GM23338 (cell line): ENCODE results near the gene TMEM123. TPM values are rescaled to one million over a fixed set of nuclear protein-coding genes. Genes with fewer than 3 reads are reported as not detected.

ENCODE experiments used
- ATAC-seq: fragments of 200-7000 bp; cut with Tn5 transposase; 3 replicates; pipeline ENCODE4 v1.9.1; 2020
- DNase-seq: peaks from one replicate; pipeline ENCODE4 v3.0.0-alpha.2; 2015; ENCODE audit warnings: low spot score
- H2AFZ ChIP-seq: fragments of 200-600 bp; sonication (generic); 2 replicates; pipeline ENCODE4 v1.8.0; 2016; ENCODE audit warnings: antibody characterized with exemption, mild to moderate bottlenecking, moderate library complexity
- H3F3A ChIP-seq: fragments of 200-600 bp; sonication (generic); replicated peaks from 2 replicates; pipeline ENCODE4 v1.8.0; 2017; ENCODE audit warnings: antibody characterized with exemption, mixed run types, low read depth
- H3K27ac ChIP-seq: fragments of 200-600 bp; sonication (generic); 2 replicates; pipeline ENCODE4 v1.6.1; 2016; ENCODE audit warnings: low read depth
- H3K27me3 ChIP-seq: fragments of 200-600 bp; sonication (generic); 2 replicates; pipeline ENCODE4 v1.8.0; 2016; ENCODE audit warnings: mild to moderate bottlenecking, mixed run types, moderate library complexity; ENCODE audit not compliant: insufficient read depth
- H3K36me3 ChIP-seq: fragments of 200-600 bp; sonication (generic); 2 replicates; pipeline ENCODE4 v1.8.0; 2016; ENCODE audit warnings: mild to moderate bottlenecking; ENCODE audit not compliant: insufficient read depth
- H3K4me1 ChIP-seq: fragments of 200-600 bp; sonication (generic); 2 replicates; pipeline ENCODE4 v1.8.0; 2016; ENCODE audit warnings: mild to moderate bottlenecking, moderate library complexity; ENCODE audit not compliant: insufficient read depth
- H3K4me2 ChIP-seq: fragments of 200-600 bp; sonication (generic); 2 replicates; pipeline ENCODE4 v1.7.1; 2017; ENCODE audit warnings: mixed run types
- H3K4me3 ChIP-seq: fragments of 200-600 bp; sonication (generic); 2 replicates; pipeline ENCODE4 v1.6.1; 2016; ENCODE audit warnings: mixed run types
- H3K79me2 ChIP-seq: fragments of 200-600 bp; sonication (generic); replicated peaks from 2 replicates; pipeline ENCODE4 v1.8.0; 2017; ENCODE audit warnings: mild to moderate bottlenecking; ENCODE audit not compliant: insufficient read depth
- H3K9me2 ChIP-seq: fragments of 200-600 bp; sonication (generic); 2 replicates; pipeline ENCODE4 v1.8.0; 2017; ENCODE audit not compliant: insufficient read depth
- H4K20me1 ChIP-seq: fragments of 200-600 bp; sonication (generic); replicated peaks from 2 replicates; pipeline ENCODE4 v1.8.0; 2017; ENCODE audit warnings: mild to moderate bottlenecking; ENCODE audit not compliant: insufficient read depth
- H3K27ac Mint-ChIP-seq: 2 replicates; pipeline ENCODE4 v1.8.0; 2020; ENCODE audit warnings: inconsistent platforms, mild to moderate bottlenecking, moderate library complexity, mixed read lengths
- H3K27me3 Mint-ChIP-seq: 3 replicates; pipeline ENCODE4 v1.8.0; 2022; ENCODE audit warnings: low read depth, mild to moderate bottlenecking, moderate library complexity, mixed read lengths, inconsistent platforms; ENCODE audit not compliant: insufficient read depth, poor library complexity
- H3K36me3 Mint-ChIP-seq: 3 replicates; pipeline ENCODE4 v1.8.0; 2021; ENCODE audit warnings: low read depth, mild to moderate bottlenecking, inconsistent platforms, moderate library complexity, mixed read lengths
- H3K4me1 Mint-ChIP-seq: 3 replicates; pipeline ENCODE4 v1.8.0; 2020; ENCODE audit warnings: mild to moderate bottlenecking, inconsistent platforms, mixed read lengths
- H3K4me3 Mint-ChIP-seq: 3 replicates; pipeline ENCODE4 v1.8.0; 2021; ENCODE audit warnings: moderate library complexity, mild to moderate bottlenecking, inconsistent platforms, mixed read lengths
- H3K9me3 Mint-ChIP-seq: 3 replicates; pipeline ENCODE4 v1.8.0; 2020; ENCODE audit warnings: moderate library complexity, mild to moderate bottlenecking, inconsistent platforms, mixed read lengths
- CREB1 ChIP-seq: fragments of 250-450 bp; sonication (Bioruptor Pico); IDR thresholded peaks from 2 replicates; pipeline ENCODE4 v1.5.0; 2020; ENCODE audit warnings: low read depth, mild to moderate bottlenecking, moderate library complexity
- EZH2phosphoT487 ChIP-seq: fragments of 200-600 bp; sonication (generic); IDR thresholded peaks from one replicate; pipeline ENCODE4 v1.8.1; 2018; ENCODE audit warnings: antibody characterized with exemption; ENCODE audit not compliant: unreplicated experiment
- JUNB ChIP-seq: IDR thresholded peaks from one replicate; pipeline ENCODE4 v1.6.1; 2016; ENCODE audit warnings: antibody characterized with exemption; ENCODE audit not compliant: unreplicated experiment
- REST ChIP-seq: IDR thresholded peaks from one replicate; pipeline ENCODE4 v1.6.1; 2018; ENCODE audit warnings: antibody characterized with exemption; ENCODE audit not compliant: unreplicated experiment
- STAT1 ChIP-seq: IDR thresholded peaks from one replicate; pipeline ENCODE4 v1.6.1; 2016; ENCODE audit warnings: antibody characterized with exemption; ENCODE audit not compliant: unreplicated experiment
- ZNF462 ChIP-seq: fragments of 250-450 bp; sonication (Bioruptor Pico); IDR thresholded peaks from 2 replicates; pipeline ENCODE4 v1.5.0; 2020; ENCODE audit warnings: mild to moderate bottlenecking, moderate library complexity
- polyA plus RNA-seq: library from polyadenylated mRNA; unstranded; fragments of >200 nt; fragmentation: Nextera tagmentation; extraction: Ambion mirVana; gene quantifications from 2 replicates; pipeline ENCODE4 v1.2.1, GENCODE V29; 2016
- total RNA-seq: library from RNA; depleted of rRNA; stranded (reverse); fragments of >200 nt; shearing (Covaris generic); gene quantifications from 2 replicates; pipeline ENCODE4 v1.2.3, GENCODE V29; 2014

Gene TMEM123
- total and polyA plus RNA-seq, 2 experiments from 2014 or later, result 44.1 to 61.0 TPM

- Mint-ChIP-seq H3K9me3 (peaks cover 40% of the 10 kb centered on the region), H3K27ac (no peak overlapping the region), H3K4me3 (no peak overlapping the region), H3K4me1 (peaks cover 23% of the 10 kb centered on the region), H3K27me3 (peaks cover 7% of the 10 kb centered on the region), H3K36me3 (peaks cover 66% of the 10 kb centered on the region)
- H3K36me3 ChIP-seq, result peaks cover 12% of the 10 kb centered on the region
- peaks cover 16% of the 10 kb centered on the region for H3K79me2 ChIP-seq
- no peak overlapping the region for H2AFZ ChIP-seq
- H3K4me3 ChIP-seq, result no peak overlapping the region
- 0 out of 2 replicates have a peak, but pooled peaks cover 2% of the 10 kb centered on the region for H4K20me1 ChIP-seq
- H3K27me3 ChIP-seq, result no peaks in the 10 kb centered on the region
- H3K4me2 ChIP-seq, result no peak overlapping the region
- H3F3A ChIP-seq, result no peaks in the 10 kb centered on the region
- ATAC-seq (no peak), DNase-seq (no peak)
- H3K27ac ChIP-seq, result no peak overlapping the region
- peaks cover 12% of the 10 kb centered on the region; the same call in 1 of the 2 replicates for H3K4me1 ChIP-seq
- H3K9me2 ChIP-seq, result no peaks in the 10 kb centered on the region
- TF ChIP-seq REST (no peak), CREB1 (no peak), STAT1 (no peak), EZH2phosphoT487 (no peak)
Observed at GRCh38 chr11:102431404-102431803, 21.2 kb downstream of the TMEM123 start.

GRCh38 chr11:102430158-102430836 lies 22.3 kb downstream of the TMEM123 start:
- H3K36me3 ChIP-seq, result peaks cover 12% of the 10 kb centered on the region; the same call in 1 of the 2 replicates
- Mint-ChIP-seq H3K27ac (no peak overlapping the region), H3K27me3 (peaks cover 7% of the 10 kb centered on the region)

More at GRCh38 chr11:102430158-102430836, 22.3 kb downstream of the TMEM123 start:
- H4K20me1 ChIP-seq, result 0 out of 2 replicates have a peak, but pooled peaks cover 2% of the 10 kb centered on the region
- peaks cover 16% of the 10 kb centered on the region for H3K79me2 ChIP-seq
- H3K27me3 ChIP-seq, result no peaks in the 10 kb centered on the region
- H3K27ac ChIP-seq, result no peak overlapping the region
- no peak for DNase-seq
- Mint-ChIP-seq H3K4me3 (no peak overlapping the region), H3K36me3 (peaks cover 57% of the 10 kb centered on the region), H3K4me1 (peaks cover 24% of the 10 kb centered on the region), H3K9me3 (peaks cover 39% of the 10 kb centered on the region)
- H3F3A ChIP-seq, result no peaks in the 10 kb centered on the region
- no peak overlapping the region for H3K4me3 ChIP-seq
- peaks cover 12% of the 10 kb centered on the region; the same call in 1 of the 2 replicates for H3K4me1 ChIP-seq
- no peaks in the 10 kb centered on the region for H3K9me2 ChIP-seq
- TF ChIP-seq CREB1, result no peak
- TF ChIP-seq JUNB, result no peak
- TF ChIP-seq ZNF462 (CRISPR knock-in tag), result no peak
- H3K4me2 ChIP-seq, result peak overlapping the region; percentile 45; the same call in 1 of the 2 replicates
- H2AFZ ChIP-seq, result no peak overlapping the region
- no peak; the same call in 2 of the 3 replicates for ATAC-seq
